Activated CD8-positive, alpha-beta memory T cell treated with anti-CD3 and anti-CD28 coated beads, Interleukin-2, amount 50 U/mL, for 24 hours (primary cell): Measurements from ENCODE around the gene LIMS3.
"Not testable (repeated sequence)": the region's sequence is repeated elsewhere in the genome, so short reads cannot be mapped to it uniquely, and the experiment has no call there.

Source experiments
- DNase-seq: peaks from one replicate; pipeline ENCODE4 v3.0.0-alpha.2; 2020; ENCODE audit errors: extremely low read depth

The LIMS3 gene

DNA sequence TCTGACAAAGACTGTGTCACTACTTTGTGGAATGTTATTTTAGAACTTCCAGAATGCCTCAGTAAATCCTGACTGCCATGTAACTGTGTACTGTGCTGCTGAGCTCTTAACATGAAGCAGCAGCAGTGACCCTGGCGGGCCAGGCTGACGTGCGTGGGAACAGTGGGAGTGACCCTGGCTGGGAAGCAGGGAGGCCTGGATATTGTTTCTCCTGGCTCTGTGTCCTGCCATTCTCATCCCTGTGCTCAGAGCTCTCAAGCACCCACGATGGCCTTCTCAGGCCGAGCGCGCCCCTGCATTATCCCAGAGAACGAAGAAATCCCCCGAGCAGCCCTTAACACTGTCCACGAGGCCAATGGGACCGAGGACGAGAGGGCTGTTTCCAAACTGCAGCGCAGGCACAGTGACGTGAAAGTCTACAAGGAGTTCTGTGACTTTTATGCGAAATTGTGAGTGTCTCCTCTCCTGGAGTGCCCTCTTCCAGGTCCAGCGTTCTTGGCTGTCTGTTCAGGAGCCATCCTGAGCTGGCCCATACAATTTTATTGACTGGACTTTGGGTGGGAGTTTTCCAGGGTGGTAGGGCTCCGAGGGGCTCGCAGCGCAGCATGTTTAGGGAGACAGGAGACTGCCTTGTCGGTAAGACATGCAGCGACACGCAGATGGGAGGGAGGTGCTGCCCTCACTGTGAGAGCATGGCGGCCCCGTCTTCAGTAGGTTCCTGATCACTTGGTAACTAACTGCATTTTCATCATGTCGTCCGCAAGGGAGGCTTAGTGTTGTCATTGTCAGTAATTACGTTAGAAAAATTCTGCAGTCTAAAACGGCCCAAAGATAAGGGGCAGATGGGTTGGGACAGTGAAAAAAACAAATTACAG is at the start of gene LIMS3:
LIMS3 (plus strand) TSS at position 227 of the 875 bp plus-strand sequence; CDS start at position 268, 41 bp downstream.
- DNase-seq = not testable (repeated sequence)

- DNase-seq = not testable (repeated sequence)
Measured at GRCh38 chr2:109871129-109871751, 27.2 kb upstream of the LIMS3 start.

GRCh38 chr2:109876625-109877024 is 21.9 kb upstream of the LIMS3 start:
- DNase-seq = not testable (repeated sequence)

DNA sequence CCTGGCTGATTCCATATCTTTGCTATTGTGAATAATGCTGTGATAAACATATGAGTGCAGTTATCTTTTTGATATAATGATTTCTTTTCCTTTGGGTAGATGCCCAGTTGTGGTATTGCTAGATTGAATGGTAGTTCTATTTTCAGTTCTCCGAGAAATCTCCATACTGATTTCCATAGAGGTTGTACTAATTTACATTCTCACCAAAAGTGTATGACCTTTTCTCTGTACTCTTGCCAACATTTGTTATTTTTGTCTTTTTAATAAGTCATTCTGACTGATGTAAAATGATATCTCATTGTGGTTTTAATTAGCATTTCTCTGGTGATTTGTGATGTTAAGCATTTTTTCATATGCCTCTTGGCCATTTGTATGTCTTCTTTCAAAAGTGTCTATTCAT is 16.4 kb upstream of the LIMS3 start:
- DNase-seq = not testable (repeated sequence)

DNA sequence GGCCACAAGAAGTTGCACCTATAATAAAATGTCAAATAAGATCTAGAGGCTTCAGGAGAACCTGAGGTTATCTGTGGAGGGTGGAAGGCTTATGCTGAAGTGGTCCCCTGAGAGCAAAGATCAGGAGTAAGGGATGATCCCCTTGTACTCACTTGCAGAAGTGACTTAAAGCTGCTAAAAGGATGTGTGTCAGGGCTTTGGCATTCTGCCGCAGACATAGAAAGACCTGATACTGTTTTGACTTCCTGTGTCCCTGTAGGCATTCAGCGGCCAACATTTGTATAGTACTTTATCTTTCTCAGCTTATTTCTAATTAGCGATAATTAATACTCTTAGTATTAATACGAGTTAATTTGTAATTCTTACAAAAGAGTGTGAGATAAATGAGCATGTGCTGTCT is 10.1 kb upstream of the LIMS3 start:
- DNase-seq = not testable (repeated sequence)

DNA sequence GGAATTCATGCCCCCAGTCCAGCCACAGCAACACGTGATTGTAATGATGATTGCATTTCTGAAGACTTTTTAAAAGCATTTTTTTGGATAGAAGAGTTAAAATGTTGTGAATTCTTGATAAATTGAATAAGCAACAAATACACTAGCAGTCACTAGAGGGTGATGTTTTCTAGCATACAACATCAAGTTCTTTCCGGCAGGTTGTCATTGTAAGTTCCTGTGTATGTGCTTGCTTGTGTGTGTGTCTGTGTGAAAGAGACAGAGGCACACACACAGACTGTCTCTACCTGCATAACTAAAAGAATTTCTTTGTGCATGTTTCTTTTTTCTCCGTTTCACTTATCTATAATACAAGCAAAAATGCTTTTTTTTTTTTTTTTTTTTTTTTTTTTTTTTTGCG is 8.6 kb upstream of the LIMS3 start:
- not testable (repeated sequence) for DNase-seq

- DNase-seq = not testable (repeated sequence)
Measured at GRCh38 chr2:109891024-109891423, 7.5 kb upstream of the LIMS3 start.

GRCh38 chr2:109893736-109894135 is 4.8 kb upstream of the LIMS3 start:
- not testable (repeated sequence) for DNase-seq

GRCh38 chr2:109894141-109894540 is 4.3 kb upstream of the LIMS3 start:
- not testable (repeated sequence) for DNase-seq

DNA sequence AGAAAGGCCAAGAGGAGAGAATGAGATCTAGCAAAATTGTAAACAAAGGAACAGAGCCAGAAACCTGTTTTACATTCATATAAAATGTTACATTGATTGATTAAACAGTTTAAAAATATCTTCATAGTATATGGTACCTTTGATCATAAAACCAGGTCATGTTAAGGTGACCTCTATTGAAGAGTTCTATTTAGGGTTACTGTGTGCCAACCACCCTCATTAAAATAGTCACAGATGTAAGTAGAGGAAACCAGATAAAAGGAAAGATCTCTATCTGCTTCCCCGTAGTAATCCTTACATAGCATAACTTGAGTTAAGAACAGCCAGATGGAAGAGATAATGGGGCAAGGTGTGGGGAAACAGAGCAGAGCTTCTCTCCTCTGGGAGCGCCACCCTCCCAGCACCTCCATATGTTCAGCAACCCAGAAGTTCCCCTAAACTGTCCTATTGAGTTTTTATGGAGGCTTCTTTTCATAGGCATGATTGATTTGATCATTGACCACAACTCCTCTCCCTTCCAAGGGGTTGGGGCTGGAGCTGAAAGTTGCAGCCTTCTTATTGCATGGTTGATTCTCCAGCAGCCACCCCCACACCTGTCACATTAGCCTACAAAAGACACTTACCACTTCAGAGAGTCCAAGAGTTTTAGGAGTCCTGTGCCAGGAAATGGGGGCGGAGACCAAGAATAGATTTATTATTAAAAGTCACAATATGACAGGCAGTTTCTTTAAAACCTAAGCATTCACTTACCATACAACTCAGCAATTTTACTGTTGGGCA is 3.2 kb upstream of the LIMS3 start:
- DNase-seq = not testable (repeated sequence)

DNA sequence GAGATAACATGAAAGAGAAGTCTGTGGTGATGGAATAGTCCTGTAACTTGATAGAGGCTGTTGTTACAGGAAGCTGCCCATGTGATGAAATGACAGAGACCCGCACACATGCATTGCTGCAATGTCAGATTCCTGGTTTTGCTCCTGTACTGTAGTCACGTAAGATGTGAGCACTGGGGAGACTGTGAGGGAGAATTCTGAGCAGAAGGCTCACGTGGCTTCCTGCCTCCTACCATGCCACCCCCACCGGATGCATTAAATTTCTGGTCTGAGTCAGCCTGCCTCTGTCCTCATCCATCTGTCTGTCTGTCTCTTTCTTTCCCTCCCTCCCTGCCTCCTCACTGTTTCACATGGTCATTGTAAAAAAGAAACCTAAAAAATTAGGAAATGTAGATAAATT is 2.3 kb upstream of the LIMS3 start:
- not testable (repeated sequence) for DNase-seq

GRCh38 chr2:109897769-109898461 is 573 bp upstream of the LIMS3 start:
- not testable (repeated sequence) for DNase-seq

- not testable (repeated sequence) for DNase-seq
Measured at GRCh38 chr2:109905796-109906195, 7.3 kb downstream of the LIMS3 start.

DNA sequence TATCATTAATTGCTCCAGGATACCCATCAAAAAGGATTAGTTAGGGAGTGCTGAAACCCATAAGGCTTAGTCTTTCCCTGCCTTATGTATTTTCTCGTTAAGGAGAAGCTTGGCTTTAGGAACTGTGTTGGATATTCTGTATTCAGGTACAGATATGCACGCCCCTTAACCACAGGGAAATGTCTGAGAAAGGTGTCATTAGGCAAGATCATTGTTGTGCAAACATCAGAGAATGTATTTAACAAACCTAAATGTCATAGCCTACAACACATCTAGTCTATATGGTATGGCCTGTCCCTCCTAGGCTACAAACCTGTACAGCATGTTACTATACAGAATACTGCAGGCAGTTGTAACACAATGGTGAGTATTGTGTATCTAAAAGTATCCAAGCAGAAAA is 10.1 kb downstream of the LIMS3 start:
- not testable (repeated sequence) for DNase-seq

DNA sequence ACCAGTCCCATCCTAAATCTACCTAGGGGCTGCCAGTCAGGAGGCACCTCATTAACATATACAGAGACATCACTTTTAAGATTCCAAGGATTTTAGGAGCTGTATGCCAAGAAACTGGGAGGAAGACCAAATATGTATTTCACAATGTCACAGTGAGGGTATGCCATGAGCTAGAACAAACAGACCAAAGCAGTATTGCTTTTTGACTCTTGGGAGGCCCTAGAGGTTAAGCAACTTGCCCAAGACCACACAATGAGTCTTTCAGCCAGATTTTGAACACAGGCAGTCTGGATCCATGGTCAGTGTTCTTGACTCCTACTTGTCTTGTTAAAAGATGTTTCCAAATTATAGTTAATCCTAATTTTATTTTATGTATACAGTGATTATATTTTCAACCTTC is 12.3 kb downstream of the LIMS3 start:
- DNase-seq = not testable (repeated sequence)

GRCh38 chr2:109913911-109914310 is 15.4 kb downstream of the LIMS3 start:
- not testable (repeated sequence) for DNase-seq

GRCh38 chr2:109914552-109914951 is 16.1 kb downstream of the LIMS3 start:
- DNase-seq = not testable (repeated sequence)

- DNase-seq = not testable (repeated sequence)
Measured at GRCh38 chr2:109915830-109916229, 17.3 kb downstream of the LIMS3 start.

DNA sequence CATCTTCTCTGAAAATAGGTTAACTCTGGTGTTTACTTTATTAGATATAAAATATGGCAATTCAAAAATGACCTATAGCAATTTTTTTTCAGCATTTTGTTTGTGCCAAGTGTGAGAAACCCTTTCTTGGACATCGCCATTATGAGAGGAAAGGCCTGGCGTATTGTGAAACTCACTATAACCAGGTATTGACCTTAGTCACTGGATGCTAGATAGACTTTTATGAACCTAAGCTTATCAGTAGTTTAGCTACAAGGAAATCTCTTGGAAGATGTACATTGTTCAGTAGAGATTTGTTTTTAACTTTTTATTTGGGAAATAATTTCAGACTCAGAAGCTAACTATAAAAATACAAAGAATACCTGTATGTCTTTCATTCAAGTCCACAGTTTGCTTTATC is 21.7 kb downstream of the LIMS3 start:
- not testable (repeated sequence) for DNase-seq

- not testable (repeated sequence) for DNase-seq
Measured at GRCh38 chr2:109921543-109922384, 23.3 kb downstream of the LIMS3 start.
